ENCODE measurements around the gene POC1A. TPM values are rescaled to one million over a fixed set of nuclear protein-coding genes. Genes with fewer than 3 reads are reported as not detected.

The POC1A gene
- total and polyA plus RNA-seq, 2 donors (not counting 3 experiments of a cell fraction or from before 2014, with no cell fraction given), result 14.8 to 19.4 TPM

DNA sequence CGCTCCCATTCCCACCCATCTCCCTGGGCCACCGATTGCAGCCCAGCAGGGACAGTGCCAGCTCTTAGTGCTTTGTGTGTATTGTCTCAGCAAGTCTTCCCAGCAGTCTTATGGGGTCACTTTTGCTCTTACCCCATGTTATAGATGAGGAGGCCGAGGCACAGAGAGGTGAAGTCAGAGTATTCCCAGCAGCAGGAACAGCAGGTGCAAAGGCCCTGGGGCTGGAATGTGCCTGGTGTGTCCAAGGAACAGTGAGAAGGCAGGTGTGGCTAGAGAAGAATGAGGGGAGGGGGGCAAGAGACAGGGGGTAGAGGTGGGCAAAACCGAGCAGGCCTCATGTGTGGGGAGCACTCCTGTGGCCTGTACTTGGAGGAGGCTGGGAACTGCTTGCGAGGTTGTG, 85.1 kb downstream of the POC1A start:
- Histone ChIP-seq H3K9me1 (replicated peaks; ENCODE audit: control insufficient read depth, extremely low read depth, insufficient read depth, low read length) (no peaks in the 10 kb centered on the region), H3K36me3 (ENCODE audit: control insufficient read depth in 2 of 2, extremely low read depth in 1 of 2, insufficient read depth in 2 of 2, low read length in 2 of 2) (no peaks in the 10 kb centered on the region), H3K9ac (replicated peaks; ENCODE audit: extremely low read depth, insufficient read depth, low read length) (no peak overlapping the region), H3K4me1 (ENCODE audit: control insufficient read depth, extremely low read depth, insufficient read depth, low read length) (peaks cover 18% of the 10 kb centered on the region), H4K20me1 (replicated peaks; ENCODE audit: control insufficient read depth, extremely low read depth, insufficient read depth, low read length) (no peaks in the 10 kb centered on the region), H3K9me3 (replicated peaks; ENCODE audit: control insufficient read depth, insufficient read depth, low read length) (no peaks in the 10 kb centered on the region), H2AFZ (ENCODE audit: low read depth, low read length) (no peak overlapping the region), H3K4me2 (ENCODE audit: insufficient read depth, low read length) (no peak overlapping the region), H3K27me3 (ENCODE audit: control insufficient read depth in 2 of 2, insufficient read depth in 2 of 2, low read length in 2 of 2) (no peaks in the 10 kb centered on the region), H3K27ac (ENCODE audit: insufficient read depth, low read depth, low read length) (no peak overlapping the region), H3K4me3 (replicated peaks in 1 of 3; ENCODE audit: insufficient read depth in 1 of 3, low read depth in 1 of 3, low read length in 3 of 3) (no peak overlapping the region), H3K79me2 (ENCODE audit: control insufficient read depth, insufficient read depth, low read length) (no peaks in the 10 kb centered on the region)
- intact Hi-C loops (cut with micrococcal nuclease) (no loop called here), dilution Hi-C loops (cut with MboI; ENCODE audit: extremely low pct_ligation_motif_present, low sequenced_read_pairs) (no loop called here)
- ChIA-PET POLR2A (no interaction called here), CTCF (interaction anchor here (2.5 kb wide), 1 partner anchor 13 kb away, joined by 19 read pairs; the partner anchor contains the start of gene DUSP7)
- no TSS peak for BruUV-seq (replicated peaks)
- no peak for DNase-seq (ENCODE audit: low read depth, low spot score)
- FAIRE-seq, result no peak
- TF ChIP-seq EZH2 (IDR thresholded peaks at IDR 0.05; ENCODE audit: borderline replicate concordance, low read depth, low read length, severe bottlenecking) (no peak), GATA2 (IDR thresholded peaks at IDR 0.05; ENCODE audit: insufficient read depth, insufficient read length, low read depth, low read length) (no peak), POLR2A (IDR thresholded peaks at IDR 0.05; ENCODE audit: low read depth, low read length) (no peak), POLR2AphosphoS5 (IDR thresholded peaks at IDR 0.05; ENCODE audit: insufficient read depth, low read depth, low read length) (no peak), MYC (IDR thresholded peaks at IDR 0.05; ENCODE audit: low read depth, low read length) (no peak), FOS (IDR thresholded peaks at IDR 0.05; ENCODE audit: borderline replicate concordance, insufficient read depth, low read length) (no peak), JUN (IDR thresholded peaks at IDR 0.05; ENCODE audit: borderline replicate concordance, insufficient read depth, insufficient read length, low read depth) (no peak)
- TF ChIP-seq, protein P1, sequence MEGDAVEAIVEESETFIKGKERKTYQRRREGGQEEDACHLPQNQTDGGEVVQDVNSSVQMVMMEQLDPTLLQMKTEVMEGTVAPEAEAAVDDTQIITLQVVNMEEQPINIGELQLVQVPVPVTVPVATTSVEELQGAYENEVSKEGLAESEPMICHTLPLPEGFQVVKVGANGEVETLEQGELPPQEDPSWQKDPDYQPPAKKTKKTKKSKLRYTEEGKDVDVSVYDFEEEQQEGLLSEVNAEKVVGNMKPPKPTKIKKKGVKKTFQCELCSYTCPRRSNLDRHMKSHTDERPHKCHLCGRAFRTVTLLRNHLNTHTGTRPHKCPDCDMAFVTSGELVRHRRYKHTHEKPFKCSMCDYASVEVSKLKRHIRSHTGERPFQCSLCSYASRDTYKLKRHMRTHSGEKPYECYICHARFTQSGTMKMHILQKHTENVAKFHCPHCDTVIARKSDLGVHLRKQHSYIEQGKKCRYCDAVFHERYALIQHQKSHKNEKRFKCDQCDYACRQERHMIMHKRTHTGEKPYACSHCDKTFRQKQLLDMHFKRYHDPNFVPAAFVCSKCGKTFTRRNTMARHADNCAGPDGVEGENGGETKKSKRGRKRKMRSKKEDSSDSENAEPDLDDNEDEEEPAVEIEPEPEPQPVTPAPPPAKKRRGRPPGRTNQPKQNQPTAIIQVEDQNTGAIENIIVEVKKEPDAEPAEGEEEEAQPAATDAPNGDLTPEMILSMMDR (IDR thresholded peaks at IDR 0.05; ENCODE audit: extremely low read depth in 1 of 2, insufficient read depth in 1 of 2, low read depth in 1 of 2, low read length in 2 of 2), result no peak
- TF ChIP-seq, protein P2, sequence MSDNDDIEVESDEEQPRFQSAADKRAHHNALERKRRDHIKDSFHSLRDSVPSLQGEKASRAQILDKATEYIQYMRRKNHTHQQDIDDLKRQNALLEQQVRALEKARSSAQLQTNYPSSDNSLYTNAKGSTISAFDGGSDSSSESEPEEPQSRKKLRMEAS (IDR thresholded peaks at IDR 0.05; ENCODE audit: insufficient read depth, insufficient read length), result no peak

Measured in endothelial cell of umbilical vein (primary cell).